Right hindlimb (tissue), 1 donor: Measurements from ENCODE around the gene MTCH1.
"Not testable (repeated sequence)": the region's sequence is repeated elsewhere in the genome, so short reads cannot be mapped to it uniquely, and the experiment has no call there.

Experiments
- DNase-seq: peaks from one replicate; pipeline ENCODE4 v3.0.0-alpha.2; 2018

Gene MTCH1

DNA sequence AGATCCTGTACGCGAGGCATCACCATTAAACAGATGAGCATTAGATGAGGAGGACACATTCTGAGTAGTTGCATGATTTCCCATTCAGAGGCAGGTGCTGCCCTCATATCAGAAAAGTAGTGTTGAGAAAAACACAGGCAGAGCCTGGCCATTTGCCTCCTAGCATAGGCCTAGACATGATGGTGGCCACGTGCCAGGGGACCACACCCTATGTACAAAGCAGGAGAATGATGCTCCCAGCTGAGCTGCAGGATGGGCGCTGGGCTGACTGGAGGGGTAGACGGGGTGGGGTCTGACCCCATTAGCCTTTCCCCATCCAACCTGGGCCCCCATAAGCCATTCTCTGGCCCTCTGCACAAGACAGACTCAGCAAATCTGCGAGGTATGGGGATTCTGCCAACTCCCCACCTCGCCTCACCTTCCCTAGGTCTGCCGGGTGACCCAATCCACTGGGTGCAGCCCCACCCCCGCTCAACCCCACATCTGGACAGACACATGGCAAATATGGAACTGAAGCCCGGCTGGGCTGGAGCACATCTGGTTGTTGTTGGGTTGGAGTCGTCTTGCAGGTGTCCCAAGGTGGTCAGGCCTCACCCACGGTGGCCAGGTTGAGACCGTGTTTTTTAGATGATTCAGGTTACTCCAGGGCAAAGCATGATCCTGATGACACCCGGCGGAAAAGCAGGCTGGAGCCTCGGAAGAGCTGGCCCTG is 17.6 kb downstream of the MTCH1 start:
- DNase-seq = no peak

DNA sequence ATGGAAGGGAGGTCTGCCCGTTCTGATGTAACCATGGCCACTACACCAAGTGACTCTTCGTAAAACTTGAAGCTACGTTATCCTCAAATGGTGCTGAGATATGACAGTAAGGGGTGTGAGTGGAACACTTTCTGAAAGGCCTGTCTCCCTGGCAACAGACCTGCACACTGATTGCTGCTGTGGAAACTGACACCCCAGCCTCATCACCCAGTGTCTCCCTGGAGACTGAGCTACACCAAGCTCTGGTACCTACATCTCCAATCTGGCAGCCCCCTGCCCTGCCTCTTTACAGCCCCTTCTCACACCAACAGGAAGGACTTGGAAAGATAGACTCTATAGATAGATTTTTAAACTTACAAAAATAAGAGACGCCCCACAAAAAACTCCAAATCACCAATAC is 18.2 kb downstream of the MTCH1 start:
- DNase-seq = no peak

DNA sequence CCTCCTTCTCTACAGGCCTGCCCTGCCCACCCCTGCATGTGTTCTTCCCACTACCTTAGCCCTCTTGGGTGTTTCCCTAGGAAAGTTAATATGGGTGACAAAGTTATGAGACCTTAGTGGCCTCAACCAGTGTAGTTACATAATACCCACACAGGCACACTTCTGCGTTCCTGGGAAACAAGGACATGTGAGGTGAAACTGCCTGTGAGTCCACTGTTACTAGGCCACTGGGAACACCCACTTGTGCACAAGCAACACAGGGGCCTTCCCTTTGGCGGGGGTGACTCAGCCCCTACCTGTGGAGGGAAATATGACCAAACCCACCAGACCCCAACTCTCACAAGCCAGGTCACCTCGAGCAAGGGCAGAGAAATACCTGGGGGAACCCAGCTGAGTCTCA is 18.7 kb downstream of the MTCH1 start:
- DNase-seq = no peak

DNA sequence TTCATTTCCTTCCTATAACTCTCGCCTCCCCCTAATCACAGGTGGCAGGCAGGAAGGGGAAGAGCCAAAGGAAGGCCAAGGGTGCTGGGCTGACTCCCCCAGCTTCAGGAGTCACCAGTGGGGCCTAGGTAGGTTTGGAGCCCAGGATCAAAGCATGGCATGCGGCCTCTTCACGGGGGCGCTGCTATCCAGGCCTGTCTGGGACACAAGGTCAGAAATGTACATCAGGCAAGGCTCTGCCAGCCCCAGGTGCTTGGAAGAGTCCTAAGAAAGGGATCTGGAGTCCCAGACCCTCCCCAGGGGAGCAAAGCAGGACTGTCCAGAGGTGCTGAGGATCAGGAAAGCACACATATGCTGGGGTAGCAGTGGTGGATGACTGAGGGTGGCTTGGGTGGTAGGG is 21.1 kb downstream of the MTCH1 start:
- no peak for DNase-seq

DNA sequence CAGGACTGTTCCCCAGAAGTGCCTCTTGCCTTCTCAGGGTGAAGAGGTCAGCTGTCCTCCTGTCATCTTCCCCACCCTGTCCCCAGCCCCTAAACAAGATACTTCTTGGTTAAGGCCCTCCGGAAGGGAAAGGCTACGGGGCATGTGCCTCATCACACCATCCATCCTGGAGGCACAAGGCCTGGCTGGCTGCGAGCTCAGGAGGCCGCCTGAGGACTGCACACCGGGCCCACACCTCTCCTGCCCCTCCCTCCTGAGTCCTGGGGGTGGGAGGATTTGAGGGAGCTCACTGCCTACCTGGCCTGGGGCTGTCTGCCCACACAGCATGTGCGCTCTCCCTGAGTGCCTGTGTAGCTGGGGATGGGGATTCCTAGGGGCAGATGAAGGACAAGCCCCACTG is 21.6 kb downstream of the MTCH1 start:
- DNase-seq = no peak

DNA sequence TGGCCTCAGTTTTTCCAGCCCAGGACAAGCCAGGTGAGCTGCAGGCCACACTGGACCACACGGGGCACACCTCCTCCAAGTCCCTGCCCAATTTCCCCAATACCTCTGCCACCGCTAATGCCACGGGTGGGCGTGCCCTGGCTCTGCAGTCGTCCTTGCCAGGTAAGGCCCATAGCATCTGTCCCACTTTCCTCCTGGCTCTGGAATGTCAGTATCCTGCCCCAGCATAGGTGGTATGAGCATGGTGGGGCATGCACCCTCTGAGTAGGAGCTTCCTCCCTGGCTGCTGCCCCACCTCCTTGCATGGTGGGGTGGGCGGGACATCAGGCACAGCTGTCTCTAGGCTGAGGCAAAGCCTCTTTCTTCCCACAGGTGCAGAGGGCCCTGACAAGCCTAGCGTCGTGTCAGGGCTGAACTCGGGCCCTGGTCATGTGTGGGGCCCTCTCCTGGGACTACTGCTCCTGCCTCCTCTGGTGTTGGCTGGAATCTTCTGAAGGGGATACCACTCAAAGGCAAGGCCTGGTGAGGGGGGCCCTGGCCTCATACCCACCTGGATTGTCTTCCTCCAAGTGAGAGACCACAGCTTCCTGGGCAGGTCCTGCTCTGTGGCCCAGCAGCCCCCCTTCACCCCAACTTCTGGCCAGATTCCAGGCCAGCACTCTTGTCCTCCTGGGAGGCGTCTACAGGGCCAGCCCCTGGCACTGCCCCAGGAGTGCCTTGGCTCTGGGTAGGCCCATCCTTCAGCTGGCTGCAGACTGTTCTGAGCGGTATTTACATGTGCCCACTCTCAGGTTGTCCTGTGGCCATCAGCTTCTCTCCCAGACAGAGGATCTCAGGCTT is 22.3 kb downstream of the MTCH1 start:
- DNase-seq = no peak

DNA sequence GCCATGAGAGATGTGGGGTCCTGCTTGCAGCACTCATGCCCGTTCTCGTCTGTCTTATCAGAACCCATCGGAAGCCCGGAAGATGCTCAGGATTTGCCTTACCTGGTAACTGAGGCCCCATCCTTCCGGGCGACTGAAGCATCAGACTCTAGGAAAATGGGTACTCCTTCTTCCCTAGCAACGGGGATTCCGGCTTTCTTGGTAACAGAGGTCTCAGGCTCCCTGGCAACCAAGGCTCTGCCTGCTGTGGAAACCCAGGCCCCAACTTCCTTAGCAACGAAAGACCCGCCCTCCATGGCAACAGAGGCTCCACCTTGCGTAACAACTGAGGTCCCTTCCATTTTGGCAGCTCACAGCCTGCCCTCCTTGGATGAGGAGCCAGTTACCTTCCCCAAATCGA is 23.1 kb downstream of the MTCH1 start:
- DNase-seq = peak; percentile 57

DNA sequence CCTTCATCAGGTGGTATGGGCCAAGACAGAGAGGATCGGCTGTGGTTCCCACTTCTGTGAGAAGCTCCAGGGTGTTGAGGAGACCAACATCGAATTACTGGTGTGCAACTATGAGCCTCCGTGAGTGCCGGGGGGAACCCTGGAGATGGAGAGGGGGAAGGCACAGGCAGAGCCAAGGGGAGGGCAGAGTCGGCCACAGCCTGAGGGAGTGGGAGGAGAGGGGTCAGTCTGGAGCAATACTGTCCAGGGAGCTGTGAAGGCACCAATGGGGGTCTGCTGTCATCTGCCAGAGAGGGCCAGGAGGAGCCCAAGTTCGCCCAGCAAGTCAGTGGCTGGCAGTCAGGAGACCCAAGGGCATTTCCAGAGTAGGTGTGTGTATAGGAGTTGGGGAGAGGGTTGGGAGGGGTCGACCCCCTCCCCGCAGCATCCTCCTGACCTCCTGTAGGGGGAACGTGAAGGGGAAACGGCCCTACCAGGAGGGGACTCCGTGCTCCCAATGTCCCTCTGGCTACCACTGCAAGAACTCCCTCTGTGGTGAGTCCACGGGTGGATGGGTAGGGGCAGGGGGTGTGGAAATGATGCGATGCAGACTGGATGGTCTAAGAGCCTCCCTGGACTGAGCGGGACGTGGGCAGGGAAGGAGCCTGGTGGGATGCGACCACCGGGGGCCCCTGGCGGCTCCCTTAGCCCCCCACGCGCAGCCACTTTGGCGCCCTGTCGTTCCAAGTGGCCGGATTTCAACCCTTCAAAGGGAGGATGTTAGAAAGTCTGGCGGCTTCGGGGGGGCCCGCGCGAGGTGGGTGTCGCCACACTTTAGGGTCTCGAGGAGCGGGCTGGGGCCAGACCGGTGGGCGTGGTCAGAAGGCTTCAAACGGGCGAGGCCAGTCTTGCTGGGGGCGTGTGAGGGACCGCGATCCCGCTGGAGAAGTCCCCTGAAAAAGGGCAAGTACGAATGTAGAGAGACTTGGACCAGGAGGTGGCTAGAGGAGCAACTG is 24.3 kb downstream of the MTCH1 start:
- no peak for DNase-seq

DNA sequence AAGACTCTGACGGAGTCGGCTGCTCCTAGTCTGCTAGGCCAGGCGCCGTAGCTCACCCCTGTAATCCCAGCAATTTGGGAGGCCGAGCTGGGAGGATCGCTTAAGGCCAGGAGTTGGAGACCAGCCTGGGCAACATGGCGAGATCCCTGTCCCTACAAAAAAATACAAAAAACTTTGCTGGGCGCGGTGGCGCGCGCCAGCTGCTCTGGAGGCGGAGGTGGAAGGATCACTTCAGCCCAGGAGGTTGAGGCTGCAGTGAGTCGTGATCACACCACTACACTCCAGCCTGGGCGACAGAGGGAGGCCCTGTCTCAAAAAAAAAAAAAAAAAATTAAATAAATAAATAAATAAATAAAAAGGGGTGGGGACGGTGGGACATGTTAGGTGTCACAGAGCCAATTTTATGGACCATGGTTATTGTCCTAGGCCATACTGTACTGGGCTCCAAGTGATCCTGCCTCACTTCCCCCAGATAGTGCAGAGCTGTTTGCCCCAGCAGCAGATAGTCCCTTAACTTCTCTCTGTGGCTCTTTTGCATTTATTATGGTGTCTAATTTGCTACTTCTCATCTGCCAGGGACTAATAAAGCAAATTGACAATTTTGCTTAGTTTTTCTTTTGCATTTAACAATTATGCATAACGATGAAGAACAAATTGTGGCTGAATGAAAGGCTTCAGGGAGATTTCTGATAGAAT is 26.3 kb downstream of the MTCH1 start:
- no peak for DNase-seq

DNA sequence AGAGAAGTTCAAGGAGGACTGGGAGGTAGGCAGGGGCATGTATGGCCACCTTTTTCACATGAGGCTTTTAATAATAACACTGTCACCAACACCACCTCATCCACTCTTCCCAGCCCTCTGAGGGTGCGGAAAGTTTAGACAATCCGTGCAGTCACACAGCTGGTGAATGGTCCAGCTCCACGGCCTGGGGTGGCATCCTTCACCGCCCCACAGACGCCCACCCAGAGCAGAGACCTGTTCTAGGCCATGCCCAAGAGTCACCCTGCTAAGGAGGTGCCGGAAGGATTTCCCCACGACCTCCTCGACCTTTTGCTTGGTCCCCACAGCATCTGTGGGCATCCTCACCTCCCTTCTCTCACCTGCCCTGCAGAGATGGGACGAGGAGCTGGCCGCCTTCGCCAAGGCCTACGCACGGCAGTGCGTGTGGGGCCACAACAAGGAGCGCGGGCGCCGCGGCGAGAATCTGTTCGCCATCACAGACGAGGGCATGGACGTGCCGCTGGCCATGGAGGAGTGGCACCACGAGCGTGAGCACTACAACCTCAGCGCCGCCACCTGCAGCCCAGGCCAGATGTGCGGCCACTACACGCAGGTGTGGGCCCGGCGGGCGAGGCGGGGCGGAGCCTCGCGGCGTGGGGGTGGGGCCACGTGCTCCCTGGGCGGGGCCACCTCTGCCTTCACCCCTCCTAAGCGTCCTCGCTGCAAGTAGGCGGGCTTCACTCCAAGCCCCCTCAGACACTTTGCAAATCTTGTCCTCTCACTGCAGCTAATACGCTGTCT is 27.0 kb downstream of the MTCH1 start:
- DNase-seq = no peak

DNA sequence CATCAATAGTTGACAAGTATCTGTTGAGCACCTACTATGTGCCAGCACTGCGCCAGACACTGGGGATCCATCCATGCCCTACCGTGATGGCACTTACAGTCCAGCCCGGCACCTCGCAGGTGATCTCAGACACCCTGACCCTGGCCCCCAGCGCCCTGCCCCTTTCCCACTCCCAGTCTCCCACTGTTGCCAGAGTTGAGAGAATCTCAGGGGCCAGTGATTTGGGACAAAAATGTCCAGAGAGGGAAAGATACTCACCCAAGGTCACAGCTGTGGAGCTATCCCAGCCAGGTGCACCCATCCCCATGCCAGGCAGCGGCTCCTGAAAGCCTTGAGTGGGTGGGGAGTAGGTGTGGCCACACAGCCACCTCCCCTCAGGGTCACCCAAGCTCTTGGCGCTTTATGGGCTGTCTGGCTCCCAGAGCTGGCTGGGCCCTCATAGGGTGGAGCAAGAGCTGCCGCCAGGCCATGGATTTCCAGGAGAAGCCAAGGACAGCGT is 28.2 kb downstream of the MTCH1 start:
- DNase-seq = no peak

DNA sequence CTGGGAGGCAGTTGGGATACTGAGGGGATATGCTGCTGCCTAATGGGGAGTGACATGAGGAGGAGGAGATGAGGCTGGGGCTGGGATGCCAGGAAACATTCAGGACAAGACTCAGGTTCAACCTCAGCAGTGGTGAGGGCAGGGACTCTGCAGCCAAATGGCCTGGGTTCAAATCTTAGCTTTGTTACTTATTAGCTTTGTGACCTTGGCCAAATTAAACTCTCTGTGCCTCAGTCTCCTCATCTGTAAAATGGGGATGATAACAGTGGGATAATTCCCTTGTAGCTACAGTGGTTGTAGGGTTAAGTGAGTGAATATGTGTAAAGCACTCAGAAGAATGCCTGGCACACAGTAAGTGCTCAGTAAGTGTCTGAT is 29.6 kb downstream of the MTCH1 start:
- no peak for DNase-seq

DNA sequence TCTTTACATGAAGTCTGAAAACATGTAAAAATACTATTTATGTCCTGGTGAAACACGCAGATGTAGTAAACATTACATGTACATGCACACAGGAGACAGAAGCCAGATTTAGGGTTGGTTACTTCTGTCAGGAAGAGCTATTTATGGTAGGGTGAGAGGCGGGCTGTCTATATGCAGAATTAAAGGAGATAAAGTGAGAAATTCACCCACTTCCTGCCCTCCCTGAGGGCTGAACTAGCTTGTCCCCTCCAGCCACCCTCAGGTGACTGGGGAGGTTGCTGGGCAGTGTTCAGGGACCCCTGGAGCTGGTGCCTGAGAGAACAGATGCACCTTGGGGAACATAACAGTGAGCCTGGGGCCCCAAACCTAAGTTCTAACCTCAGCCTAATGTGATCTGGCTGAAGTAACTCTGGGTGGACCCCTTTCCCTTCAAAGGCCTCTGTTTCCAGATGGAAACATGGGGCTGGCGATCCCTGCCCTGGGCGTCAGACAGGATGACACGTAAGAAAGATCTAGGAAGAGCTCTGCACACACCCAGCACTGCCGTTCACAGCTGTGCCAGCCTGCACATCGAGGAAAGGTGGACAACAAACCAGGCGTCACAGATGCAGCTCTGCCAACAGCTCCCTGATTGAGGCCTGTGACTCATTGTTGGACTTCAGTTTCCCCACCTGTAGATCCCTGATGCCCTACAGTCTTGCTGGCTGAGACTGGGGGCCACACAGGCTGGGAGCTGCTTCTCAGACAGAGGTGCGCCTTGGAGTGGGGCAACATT is 30.1 kb downstream of the MTCH1 start:
- no peak for DNase-seq

DNA sequence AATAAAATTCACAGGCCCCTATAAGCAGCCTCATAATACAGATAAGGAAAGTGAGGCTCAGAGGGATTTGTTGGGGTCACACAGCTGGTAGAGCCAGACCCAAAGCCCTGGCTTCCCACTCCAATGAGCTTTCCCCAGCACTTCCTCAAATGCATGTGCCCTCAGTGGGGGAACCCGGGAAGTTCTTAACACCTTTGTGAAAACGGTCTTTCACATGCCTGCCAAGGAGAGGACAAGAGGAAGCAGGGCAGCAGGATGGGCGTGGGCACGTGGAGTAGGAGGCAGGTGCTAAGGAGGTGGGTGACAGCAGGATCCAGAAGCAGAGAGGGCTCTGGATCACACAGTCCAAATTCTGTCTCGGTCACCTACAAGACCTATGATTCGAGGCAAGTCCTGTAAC is 30.9 kb downstream of the MTCH1 start:
- no peak for DNase-seq

DNA sequence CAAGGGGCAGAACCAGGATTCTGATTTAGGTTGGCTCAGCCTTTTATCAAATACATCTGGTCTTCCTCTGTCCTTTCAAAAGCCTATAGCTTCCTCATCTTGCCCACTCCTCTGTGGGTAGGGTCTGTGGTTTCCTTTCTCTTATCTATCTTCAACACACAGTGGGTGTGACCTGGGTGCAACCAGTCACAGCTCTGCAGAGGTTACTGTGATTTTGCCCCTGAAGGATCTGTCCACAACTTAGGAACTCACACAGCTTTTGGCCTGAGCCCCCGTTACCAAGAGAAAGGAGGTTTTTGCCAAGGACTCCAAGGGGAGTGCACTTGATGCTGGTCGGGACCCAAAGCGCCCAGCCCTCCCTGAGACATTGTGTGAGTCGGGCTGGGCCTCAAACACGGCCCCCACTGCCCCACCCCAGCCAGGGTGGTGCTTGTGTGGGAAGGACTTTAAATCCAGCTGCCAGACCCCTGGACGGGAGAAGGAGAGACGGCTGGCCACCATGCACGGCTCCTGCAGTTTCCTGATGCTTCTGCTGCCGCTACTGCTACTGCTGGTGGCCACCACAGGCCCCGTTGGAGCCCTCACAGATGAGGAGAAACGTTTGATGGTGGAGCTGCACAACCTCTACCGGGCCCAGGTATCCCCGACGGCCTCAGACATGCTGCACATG is 31.6 kb downstream of the MTCH1 start, which contains the start of gene PI16:
TSS of gene PI16 (plus strand) at position 477 of the 670 bp plus-strand sequence. CDS start at position 500, 23 bp downstream.
- no peak for DNase-seq

DNA sequence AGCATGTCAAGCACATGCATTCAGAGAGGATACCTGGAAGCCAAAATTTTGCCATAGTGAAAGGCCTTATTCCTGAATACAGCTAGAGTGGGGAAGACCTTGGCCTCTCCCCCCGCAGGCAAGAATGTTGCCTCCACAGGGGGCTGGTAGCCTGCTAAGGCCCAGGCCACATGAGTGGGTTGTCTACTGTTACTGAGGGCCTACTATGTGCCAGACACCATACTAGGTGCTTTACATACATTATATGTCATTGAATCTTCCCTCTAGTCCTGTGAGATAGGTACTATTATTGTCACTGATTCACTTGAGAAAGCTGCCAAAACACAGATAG is 32.1 kb downstream of the MTCH1 start:
- DNase-seq = no peak

DNA sequence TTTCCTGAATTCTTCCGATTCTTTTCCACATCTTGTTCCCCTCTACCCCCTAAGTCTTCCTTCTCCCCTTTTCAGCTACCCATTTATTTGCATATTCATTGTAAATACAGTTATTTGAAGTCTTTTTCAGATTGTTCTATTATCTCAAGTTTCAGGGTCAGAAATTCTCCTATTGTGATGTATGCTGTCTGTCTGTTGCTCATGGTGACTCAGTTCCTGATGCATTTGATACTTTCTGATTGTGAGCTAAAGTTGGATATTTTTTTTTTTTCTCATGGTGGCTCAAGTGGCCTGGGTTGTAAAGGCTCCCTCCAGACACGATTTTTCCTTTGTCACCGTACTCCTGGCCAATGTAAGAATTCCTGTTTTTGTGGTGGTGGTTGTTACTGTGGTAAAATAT is 36.4 kb downstream of the MTCH1 start:
- no peak for DNase-seq

DNA sequence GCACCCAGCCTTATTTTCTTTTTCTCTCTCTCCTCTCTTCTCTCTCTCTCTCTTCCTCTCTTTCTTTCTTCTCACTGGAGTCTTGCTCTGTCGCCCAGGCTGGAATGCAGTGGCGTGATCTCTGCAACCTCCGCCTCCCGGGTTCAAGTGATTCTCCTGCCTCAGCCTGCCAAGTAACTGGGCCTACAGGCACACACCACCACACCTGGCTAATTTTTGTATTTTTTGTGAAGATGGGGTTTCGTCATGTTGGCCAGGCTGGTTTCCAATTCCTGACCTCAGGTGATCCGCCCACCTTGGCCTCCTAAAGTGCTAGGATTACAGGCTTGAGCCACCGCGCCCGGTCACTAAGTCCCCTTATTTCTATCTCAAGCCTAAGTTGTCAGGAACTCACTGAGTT is 36.9 kb downstream of the MTCH1 start:
- not testable (repeated sequence) for DNase-seq

DNA sequence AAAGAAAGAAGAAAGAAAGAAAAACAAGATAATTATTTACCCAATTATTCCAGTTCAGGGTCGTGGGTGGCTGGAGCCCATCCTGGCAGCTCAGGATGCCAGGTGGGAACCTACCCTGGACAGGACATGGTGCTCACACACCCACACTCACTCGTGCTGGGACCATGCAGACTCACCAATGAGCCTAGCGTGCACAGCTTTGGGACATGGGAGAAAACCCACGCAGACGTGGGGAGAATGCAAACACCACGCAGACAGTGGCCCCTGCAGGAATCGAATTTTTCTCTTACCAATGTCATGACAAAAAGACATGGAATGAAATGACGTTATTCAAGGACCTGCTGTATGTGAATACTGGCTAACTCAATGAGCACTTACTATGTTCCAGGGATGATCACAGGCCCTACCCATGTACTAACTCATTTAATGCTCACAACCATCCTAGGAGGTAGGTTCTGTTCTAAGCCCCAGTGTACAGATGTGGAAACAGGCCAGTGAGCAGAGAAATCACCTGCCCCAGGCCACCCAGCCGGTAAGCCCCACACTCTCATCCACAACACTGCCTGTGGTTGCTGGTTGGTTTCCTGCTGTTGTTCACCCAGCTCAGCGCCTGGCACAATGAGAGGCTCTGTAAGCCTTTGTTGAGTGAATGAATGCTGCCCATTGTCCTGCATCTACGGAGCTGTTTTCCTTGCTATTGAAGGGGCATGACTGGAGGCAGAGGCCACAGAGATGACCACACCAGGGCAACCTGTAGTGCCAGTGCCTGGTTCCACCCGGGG is 38.2 kb downstream of the MTCH1 start:
- DNase-seq = no peak
